WERI-Rb-1 (cell line): ENCODE data around the gene PRKAG2.

Source experiments
- DNase-seq: peaks from one replicate; pipeline ENCODE4 v3.0.0-alpha.2; 2020
- H3K27ac ChIP-seq: fragments of 250-450 bp; sonication (Bioruptor Pico); 2 replicates; pipeline ENCODE4 v1.5.1; 2020; ENCODE audit warnings: mild to moderate bottlenecking, moderate library complexity
- H3K27me3 ChIP-seq: fragments of 250-450 bp; sonication (Bioruptor Pico); 2 replicates; pipeline ENCODE4 v1.5.1; 2021; ENCODE audit warnings: mild to moderate bottlenecking, low read depth, moderate library complexity; ENCODE audit not compliant: insufficient read depth, severe bottlenecking
- H3K36me3 ChIP-seq: fragments of 250-450 bp; sonication (Bioruptor Pico); 2 replicates; pipeline ENCODE4 v1.5.1; 2020; ENCODE audit warnings: mild to moderate bottlenecking, moderate library complexity
- H3K4me3 ChIP-seq: 2 replicates; pipeline ENCODE4 v1.5.1; 2011; ENCODE audit warnings: low read depth, mild to moderate bottlenecking, control low read depth, low read length
- H3K9me3 ChIP-seq: fragments of 250-450 bp; sonication (Bioruptor Pico); 2 replicates; pipeline ENCODE4 v1.5.1; 2021; ENCODE audit warnings: mild to moderate bottlenecking, moderate library complexity; ENCODE audit not compliant: severe bottlenecking
- TF ChIP-seq, protein P1 (sequence below): IDR thresholded peaks from 2 replicates; pipeline ENCODE4 v1.5.1; 2011; ENCODE audit warnings: low read depth, mild to moderate bottlenecking, control low read depth, inconsistent platforms, low read length

The PRKAG2 gene

DNA sequence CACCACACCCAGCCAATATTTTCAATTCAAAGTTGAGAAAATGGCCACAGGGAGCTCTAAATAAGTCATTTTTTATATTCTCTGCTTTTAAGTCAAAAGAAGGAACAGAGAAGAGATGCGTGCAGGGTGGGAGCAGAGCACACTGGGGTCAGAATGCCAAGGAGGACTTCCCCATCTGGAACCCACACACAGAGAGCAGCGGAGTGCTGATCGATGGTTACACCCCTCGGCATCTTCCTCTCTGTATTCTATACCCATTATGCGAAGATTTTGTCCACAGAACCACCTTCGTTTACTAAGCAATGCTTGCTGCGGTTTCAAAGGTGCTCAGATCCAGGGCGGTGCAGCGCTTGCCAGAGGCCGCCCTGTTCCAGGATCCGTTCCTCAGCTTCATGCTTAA is 265.9 kb downstream of the PRKAG2 start:
- no peak for DNase-seq
- H3K27ac ChIP-seq, result no peak overlapping the region
- no peaks in the 10 kb centered on the region for H3K36me3 ChIP-seq
- no peak overlapping the region for H3K4me3 ChIP-seq
- no peaks in the 10 kb centered on the region for H3K27me3 ChIP-seq
- TF ChIP-seq, protein P1, sequence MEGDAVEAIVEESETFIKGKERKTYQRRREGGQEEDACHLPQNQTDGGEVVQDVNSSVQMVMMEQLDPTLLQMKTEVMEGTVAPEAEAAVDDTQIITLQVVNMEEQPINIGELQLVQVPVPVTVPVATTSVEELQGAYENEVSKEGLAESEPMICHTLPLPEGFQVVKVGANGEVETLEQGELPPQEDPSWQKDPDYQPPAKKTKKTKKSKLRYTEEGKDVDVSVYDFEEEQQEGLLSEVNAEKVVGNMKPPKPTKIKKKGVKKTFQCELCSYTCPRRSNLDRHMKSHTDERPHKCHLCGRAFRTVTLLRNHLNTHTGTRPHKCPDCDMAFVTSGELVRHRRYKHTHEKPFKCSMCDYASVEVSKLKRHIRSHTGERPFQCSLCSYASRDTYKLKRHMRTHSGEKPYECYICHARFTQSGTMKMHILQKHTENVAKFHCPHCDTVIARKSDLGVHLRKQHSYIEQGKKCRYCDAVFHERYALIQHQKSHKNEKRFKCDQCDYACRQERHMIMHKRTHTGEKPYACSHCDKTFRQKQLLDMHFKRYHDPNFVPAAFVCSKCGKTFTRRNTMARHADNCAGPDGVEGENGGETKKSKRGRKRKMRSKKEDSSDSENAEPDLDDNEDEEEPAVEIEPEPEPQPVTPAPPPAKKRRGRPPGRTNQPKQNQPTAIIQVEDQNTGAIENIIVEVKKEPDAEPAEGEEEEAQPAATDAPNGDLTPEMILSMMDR, result no peak
- H3K9me3 ChIP-seq, result no peaks in the 10 kb centered on the region

DNA sequence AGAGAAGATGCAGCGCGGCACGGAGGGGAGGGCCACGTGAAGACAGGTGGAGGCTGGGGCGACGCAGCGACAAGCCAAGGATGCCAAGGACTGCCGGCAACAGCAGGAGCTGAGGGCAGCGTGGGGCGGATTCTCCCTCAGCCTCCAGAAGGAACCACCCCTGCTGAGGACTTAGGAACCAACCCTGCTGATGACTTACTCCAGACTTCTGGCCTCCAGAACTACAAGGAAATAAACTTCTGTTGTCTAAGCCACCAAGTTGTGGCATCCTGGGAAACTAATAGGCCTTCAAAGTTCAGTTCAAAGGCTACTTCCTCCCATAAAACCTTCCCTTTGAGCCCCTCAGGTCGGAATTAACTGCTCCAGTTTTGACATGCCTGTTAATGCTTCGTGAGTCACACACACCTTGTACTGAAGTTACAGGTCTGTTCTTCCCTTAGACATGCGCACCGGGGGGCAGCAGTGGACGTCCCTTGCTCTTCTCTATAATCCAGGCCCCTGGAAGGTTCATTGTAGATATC is 268.8 kb downstream of the PRKAG2 start:
- Histone ChIP-seq H3K27ac (no peak overlapping the region), H3K27me3 (no peaks in the 10 kb centered on the region), H3K4me3 (no peak overlapping the region), H3K36me3 (no peaks in the 10 kb centered on the region), H3K9me3 (no peaks in the 10 kb centered on the region)
- peak; percentile 67 for DNase-seq
- TF ChIP-seq, protein P1, result 0 out of 2 replicates have a peak, but pooled peaks have one; percentile 2

DNA sequence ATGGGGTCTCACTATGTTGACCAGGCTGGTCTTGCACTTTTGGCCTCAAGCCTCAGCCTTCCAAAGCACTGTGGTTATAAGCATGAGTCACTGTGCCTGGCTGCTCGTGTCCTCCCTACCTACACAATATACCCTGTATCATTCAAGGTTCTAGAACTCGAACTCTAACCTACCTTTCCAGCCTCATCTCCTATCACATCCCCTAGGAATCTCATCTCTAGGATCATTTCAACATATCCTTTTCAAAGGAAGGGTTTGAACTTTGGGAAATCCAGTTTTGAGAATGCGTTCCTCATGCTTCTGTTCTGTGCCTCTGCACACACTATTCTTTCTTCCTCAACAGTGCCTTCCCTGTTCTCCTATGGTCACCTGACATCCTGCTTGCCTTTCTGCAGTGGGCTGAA is 269.4 kb downstream of the PRKAG2 start:
- H3K36me3 ChIP-seq, result no peaks in the 10 kb centered on the region
- H3K9me3 ChIP-seq, result no peaks in the 10 kb centered on the region
- no peaks in the 10 kb centered on the region for H3K27me3 ChIP-seq
- H3K4me3 ChIP-seq, result no peak overlapping the region
- TF ChIP-seq, protein P1, result no peak
- no peak for DNase-seq
- no peak overlapping the region for H3K27ac ChIP-seq

GRCh38 chr7:151603951-151604350 is 273.0 kb downstream of the PRKAG2 start:
- no peak overlapping the region for H3K4me3 ChIP-seq
- H3K27ac ChIP-seq, result no peak overlapping the region
- no peaks in the 10 kb centered on the region for H3K9me3 ChIP-seq
- H3K27me3 ChIP-seq, result no peaks in the 10 kb centered on the region
- no peak for DNase-seq
- TF ChIP-seq, protein P1, result no peak
- no peaks in the 10 kb centered on the region for H3K36me3 ChIP-seq

- Histone ChIP-seq H3K4me3 (no peak overlapping the region), H3K27ac (no peak overlapping the region), H3K36me3 (no peaks in the 10 kb centered on the region), H3K27me3 (no peaks in the 10 kb centered on the region), H3K9me3 (no peaks in the 10 kb centered on the region)
- no peak for DNase-seq
- TF ChIP-seq, protein P1, result no peak
Observed at GRCh38 chr7:151601521-151602305, 275.2 kb downstream of the PRKAG2 start.
